ENCODE results near the gene RAB7B.

RAB7B gene

GRCh38 chr1:205989786-205990185 lies 13.4 kb downstream of the RAB7B start:
- H3K9me3 ChIP-seq (ENCODE audit: control insufficient read depth, insufficient read depth, low read length), result no peaks in the 10 kb centered on the region
- H3F3A ChIP-seq (ENCODE audit: control insufficient read depth, insufficient read depth), result no peaks in the 10 kb centered on the region
- H3K27me3 ChIP-seq (ENCODE audit: control insufficient read depth, low read length), result peaks cover 23% of the 10 kb centered on the region
- no peak for TF ChIP-seq EZH2phosphoT487 (IDR thresholded peaks at IDR 0.05; ENCODE audit: borderline replicate concordance, low read length)
- TF ChIP-seq CTCF (IDR thresholded peaks at IDR 0.05; ENCODE audit: low read depth, low read length, poor library complexity, severe bottlenecking), result no peak
- no peaks in the 10 kb centered on the region for H3K9me2 ChIP-seq (replicated peaks; ENCODE audit: control insufficient read depth, low read length)
- H3K4me2 ChIP-seq (ENCODE audit: low read length), result no peak overlapping the region
- no peaks in the 10 kb centered on the region for H3K4me1 ChIP-seq (ENCODE audit: control insufficient read depth, low read length)
- H4K20me1 ChIP-seq (ENCODE audit: control insufficient read depth, insufficient read depth, low read depth, low read length), result no peaks in the 10 kb centered on the region
- no peaks in the 10 kb centered on the region for H3K79me2 ChIP-seq (ENCODE audit: control insufficient read depth, low read length)
- no peak overlapping the region for H3K27ac ChIP-seq (ENCODE audit: low read depth, low read length)
- H3K36me3 ChIP-seq (ENCODE audit: control insufficient read depth, low read length), result no peaks in the 10 kb centered on the region
- no peak overlapping the region for H3K4me3 ChIP-seq (ENCODE audit: low read length)

GRCh38 chr1:205988585-205988995 lies 14.6 kb downstream of the RAB7B start:
- no peaks in the 10 kb centered on the region for H4K20me1 ChIP-seq (ENCODE audit: control insufficient read depth, insufficient read depth, low read depth, low read length)
- H3K4me1 ChIP-seq (ENCODE audit: control insufficient read depth, low read length), result no peaks in the 10 kb centered on the region
- H3F3A ChIP-seq (ENCODE audit: control insufficient read depth, insufficient read depth), result no peaks in the 10 kb centered on the region
- H3K27me3 ChIP-seq (ENCODE audit: control insufficient read depth, low read length), result peaks cover 23% of the 10 kb centered on the region
- H3K4me3 ChIP-seq (ENCODE audit: low read length), result no peak overlapping the region
- H3K27ac ChIP-seq (ENCODE audit: low read depth, low read length), result no peak overlapping the region
- no peak for TF ChIP-seq EZH2phosphoT487 (IDR thresholded peaks at IDR 0.05; ENCODE audit: borderline replicate concordance, low read length)
- no peak for TF ChIP-seq CTCF (IDR thresholded peaks at IDR 0.05; ENCODE audit: low read depth, low read length, poor library complexity, severe bottlenecking)
- H3K9me3 ChIP-seq (ENCODE audit: control insufficient read depth, insufficient read depth, low read length), result no peaks in the 10 kb centered on the region
- H3K9me2 ChIP-seq (replicated peaks; ENCODE audit: control insufficient read depth, low read length), result no peaks in the 10 kb centered on the region
- no peak overlapping the region for H3K4me2 ChIP-seq (ENCODE audit: low read length)
- H3K79me2 ChIP-seq (ENCODE audit: control insufficient read depth, low read length), result no peaks in the 10 kb centered on the region
- no peaks in the 10 kb centered on the region for H3K36me3 ChIP-seq (ENCODE audit: control insufficient read depth, low read length)

GRCh38 chr1:205986861-205987260 lies 16.3 kb downstream of the RAB7B start:
- TF ChIP-seq CTCF (IDR thresholded peaks at IDR 0.05; ENCODE audit: low read depth, low read length, poor library complexity, severe bottlenecking), result no peak
- TF ChIP-seq EZH2phosphoT487 (IDR thresholded peaks at IDR 0.05; ENCODE audit: borderline replicate concordance, low read length), result no peak
- Histone ChIP-seq H3F3A (ENCODE audit: control insufficient read depth, insufficient read depth) (no peaks in the 10 kb centered on the region), H3K4me1 (ENCODE audit: control insufficient read depth, low read length) (no peaks in the 10 kb centered on the region), H4K20me1 (ENCODE audit: control insufficient read depth, insufficient read depth, low read depth, low read length) (no peaks in the 10 kb centered on the region), H3K27me3 (ENCODE audit: control insufficient read depth, low read length) (peaks cover 18% of the 10 kb centered on the region), H3K27ac (ENCODE audit: low read depth, low read length) (no peak overlapping the region), H3K9me2 (replicated peaks; ENCODE audit: control insufficient read depth, low read length) (no peaks in the 10 kb centered on the region), H3K4me2 (ENCODE audit: low read length) (no peak overlapping the region), H3K36me3 (ENCODE audit: control insufficient read depth, low read length) (no peaks in the 10 kb centered on the region), H3K4me3 (ENCODE audit: low read length) (no peak overlapping the region), H3K9me3 (ENCODE audit: control insufficient read depth, insufficient read depth, low read length) (no peaks in the 10 kb centered on the region), H3K79me2 (ENCODE audit: control insufficient read depth, low read length) (no peaks in the 10 kb centered on the region)

GRCh38 chr1:205986292-205986691 lies 16.9 kb downstream of the RAB7B start:
- Histone ChIP-seq H3K27ac (ENCODE audit: low read depth, low read length) (no peak overlapping the region), H3K4me1 (ENCODE audit: control insufficient read depth, low read length) (no peaks in the 10 kb centered on the region), H3K27me3 (ENCODE audit: control insufficient read depth, low read length) (peaks cover 13% of the 10 kb centered on the region; the same call in 1 of the 2 replicates), H3K9me2 (replicated peaks; ENCODE audit: control insufficient read depth, low read length) (no peaks in the 10 kb centered on the region), H3K36me3 (ENCODE audit: control insufficient read depth, low read length) (no peaks in the 10 kb centered on the region), H3F3A (ENCODE audit: control insufficient read depth, insufficient read depth) (no peaks in the 10 kb centered on the region), H3K9me3 (ENCODE audit: control insufficient read depth, insufficient read depth, low read length) (no peaks in the 10 kb centered on the region), H4K20me1 (ENCODE audit: control insufficient read depth, insufficient read depth, low read depth, low read length) (no peaks in the 10 kb centered on the region), H3K4me3 (ENCODE audit: low read length) (no peak overlapping the region), H3K4me2 (ENCODE audit: low read length) (no peak overlapping the region), H3K79me2 (ENCODE audit: control insufficient read depth, low read length) (no peaks in the 10 kb centered on the region)
- TF ChIP-seq EZH2phosphoT487 (IDR thresholded peaks at IDR 0.05; ENCODE audit: borderline replicate concordance, low read length), result no peak
- no peak for TF ChIP-seq CTCF (IDR thresholded peaks at IDR 0.05; ENCODE audit: low read depth, low read length, poor library complexity, severe bottlenecking)
